Hippocampal formation (tissue), 2 donors: Measurements from ENCODE around the gene CCDC33.

Experiments
- DNase-seq, 2 donors: peaks; one replicate each; lab custom pipeline; 2025; lab: John Stamatoyannopoulos, UW

CCDC33 gene

DNA sequence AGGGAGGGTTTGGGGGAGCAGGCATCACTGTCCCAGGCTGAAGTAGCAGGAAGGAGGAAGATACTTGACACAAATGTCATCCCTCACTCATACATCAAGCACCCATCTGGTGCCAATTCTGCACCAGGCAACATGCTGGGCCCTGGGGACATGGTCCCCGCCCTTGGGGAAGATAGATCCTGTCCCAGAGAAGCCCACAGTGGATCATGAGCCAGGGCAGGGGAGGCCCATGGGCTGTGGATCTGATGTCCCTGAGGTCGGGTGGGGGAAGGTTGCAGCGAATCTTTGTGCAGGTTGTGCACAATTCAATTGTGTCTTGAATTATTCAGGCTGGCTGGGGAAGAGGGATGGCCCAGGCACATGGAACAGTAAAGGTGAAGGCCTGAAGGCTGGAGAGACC is 6.4 kb upstream of the CCDC33 start:
- no peak for DNase-seq

DNA sequence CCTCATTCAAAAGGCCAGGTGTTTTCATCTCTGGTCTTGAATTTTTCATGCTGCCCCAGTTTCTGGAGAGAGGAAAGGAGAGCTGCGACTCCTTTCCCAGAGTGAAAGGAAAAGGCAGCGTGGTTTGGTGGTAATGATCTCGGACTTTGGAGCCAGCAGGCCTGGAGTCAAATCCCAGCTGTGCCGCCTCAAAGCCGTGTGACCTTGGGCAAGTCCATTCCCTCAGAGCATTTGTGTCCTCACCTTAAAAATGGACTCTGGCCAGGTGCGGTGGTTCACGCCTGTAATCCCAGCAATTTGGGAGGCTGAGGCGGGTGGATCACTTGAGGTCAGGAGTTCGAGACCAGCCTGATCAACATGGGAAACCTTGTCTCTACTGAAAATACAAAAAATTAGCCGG is 4.7 kb upstream of the CCDC33 start:
- DNase-seq = no peak

- no peak for DNase-seq
These were observed 2.8 kb upstream of the CCDC33 start for GRCh38 chr15:74233373-74233772.

DNA sequence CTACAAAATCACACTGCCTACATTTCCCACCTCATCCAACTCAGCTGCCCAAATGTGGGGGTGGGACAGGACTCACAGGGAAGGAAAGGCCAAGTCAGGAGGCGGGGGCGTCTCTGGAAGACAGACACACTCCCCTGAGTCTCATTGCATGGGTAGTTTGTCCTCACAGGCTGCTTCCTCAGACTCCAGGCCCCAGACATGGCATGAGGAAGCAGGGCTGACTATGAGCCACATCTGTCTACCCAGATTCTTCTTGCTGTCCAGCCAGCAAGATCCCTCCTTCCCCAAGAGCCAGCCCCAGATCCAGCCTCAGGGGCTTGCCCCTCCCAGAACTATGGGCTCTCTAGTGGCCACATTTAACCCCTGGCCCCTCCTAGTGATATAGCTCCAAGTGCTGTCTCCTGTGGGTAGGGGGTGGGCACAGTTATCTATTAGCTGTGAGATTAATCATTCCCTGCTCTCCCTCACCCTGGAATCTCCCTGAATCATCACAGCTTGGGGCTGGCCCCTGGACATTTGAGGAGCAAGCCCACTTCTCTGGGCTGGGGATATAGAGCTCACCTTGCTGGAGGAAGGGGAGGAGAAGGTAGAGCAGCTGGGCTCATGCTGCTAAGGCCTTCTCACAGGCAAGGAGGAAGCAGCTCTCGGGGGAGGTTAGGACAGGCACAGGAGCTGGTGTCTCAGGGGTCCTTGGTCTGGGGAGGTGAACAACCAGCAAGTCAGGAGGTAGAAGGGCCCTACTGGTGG is 2.1 kb upstream of the CCDC33 start:
- DNase-seq = no peak

DNA sequence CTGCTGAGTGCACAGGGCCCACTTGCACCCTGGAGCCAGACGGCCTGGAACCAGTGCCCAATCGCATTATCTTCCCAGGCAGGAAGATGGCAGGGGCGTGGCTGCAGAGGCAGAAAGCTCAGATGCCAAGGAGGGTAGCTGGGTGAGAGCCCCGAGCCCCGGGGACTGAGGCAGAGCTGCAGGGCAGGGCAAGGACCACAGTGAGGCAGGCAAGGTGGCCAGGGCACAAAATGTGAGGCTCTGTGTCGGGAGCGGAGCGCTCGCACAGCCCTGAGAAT is 1.6 kb upstream of the CCDC33 start:
- DNase-seq = no peak

- DNase-seq = no peak
These were observed 3.1 kb downstream of the CCDC33 start for GRCh38 chr15:74239051-74239705.

DNA sequence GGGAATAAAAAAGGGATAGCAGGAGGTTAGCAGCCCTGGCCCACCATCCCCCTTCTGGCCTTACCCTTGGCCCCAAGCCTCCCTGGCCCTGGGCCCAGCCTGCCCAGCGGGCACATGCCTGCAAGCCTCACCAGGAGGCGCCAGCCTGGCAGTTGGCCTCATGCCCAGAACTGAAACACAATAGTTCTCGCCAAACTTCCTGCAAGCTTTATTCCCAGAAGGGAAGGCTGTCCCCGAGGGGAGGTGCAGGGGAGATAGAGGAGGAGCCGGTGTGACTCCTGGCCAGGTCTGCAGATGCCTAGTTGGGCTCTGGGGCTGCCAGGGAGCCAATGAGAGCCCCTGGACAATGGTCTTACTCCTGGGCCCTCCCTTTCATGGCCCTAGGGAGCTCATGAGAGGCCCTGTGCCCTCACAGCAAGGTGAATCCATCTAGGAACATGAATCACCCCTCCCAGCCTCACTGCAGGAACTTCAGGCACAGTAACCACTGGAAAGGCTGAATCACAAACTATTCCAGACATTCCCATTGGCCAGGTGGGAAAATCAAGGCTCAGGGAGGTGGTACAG is 4.0 kb downstream of the CCDC33 start:
- DNase-seq = peak; percentile 56 to 77

DNA sequence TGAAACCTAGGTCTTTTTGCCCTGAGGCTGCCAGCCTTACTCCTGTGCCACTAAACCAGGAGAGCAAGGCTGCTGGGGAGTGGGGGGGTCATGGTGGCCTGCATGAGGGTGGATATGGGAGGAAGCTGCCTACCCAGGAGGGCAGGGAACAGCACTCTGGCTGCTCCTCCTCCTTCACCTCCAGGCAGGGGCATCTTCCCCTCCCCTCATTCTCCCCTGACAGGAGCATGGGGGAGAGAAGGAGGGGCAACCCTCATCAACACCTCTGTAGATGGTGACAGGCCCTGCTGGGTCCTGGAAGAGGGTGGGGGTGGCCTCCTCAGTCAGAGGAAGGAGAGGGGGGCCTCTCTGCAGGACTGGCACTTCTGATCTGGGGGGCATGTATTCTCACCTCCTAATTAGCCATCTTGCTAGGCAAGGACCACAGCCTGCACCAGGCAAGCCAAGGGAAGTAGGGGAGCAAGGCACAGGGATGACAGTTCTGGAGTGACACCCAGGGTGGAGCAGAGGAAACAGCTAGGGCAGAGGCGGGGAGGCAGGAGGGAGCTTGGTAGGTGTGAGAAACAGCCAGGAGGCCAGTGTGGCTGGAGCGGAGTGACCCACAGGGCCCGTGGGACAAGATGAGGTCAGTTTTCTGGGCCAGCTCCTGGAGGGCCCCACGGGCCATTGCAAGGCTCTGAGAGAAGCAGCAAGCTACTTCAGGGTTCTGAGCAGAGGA is 4.9 kb downstream of the CCDC33 start:
- DNase-seq = no peak

DNA sequence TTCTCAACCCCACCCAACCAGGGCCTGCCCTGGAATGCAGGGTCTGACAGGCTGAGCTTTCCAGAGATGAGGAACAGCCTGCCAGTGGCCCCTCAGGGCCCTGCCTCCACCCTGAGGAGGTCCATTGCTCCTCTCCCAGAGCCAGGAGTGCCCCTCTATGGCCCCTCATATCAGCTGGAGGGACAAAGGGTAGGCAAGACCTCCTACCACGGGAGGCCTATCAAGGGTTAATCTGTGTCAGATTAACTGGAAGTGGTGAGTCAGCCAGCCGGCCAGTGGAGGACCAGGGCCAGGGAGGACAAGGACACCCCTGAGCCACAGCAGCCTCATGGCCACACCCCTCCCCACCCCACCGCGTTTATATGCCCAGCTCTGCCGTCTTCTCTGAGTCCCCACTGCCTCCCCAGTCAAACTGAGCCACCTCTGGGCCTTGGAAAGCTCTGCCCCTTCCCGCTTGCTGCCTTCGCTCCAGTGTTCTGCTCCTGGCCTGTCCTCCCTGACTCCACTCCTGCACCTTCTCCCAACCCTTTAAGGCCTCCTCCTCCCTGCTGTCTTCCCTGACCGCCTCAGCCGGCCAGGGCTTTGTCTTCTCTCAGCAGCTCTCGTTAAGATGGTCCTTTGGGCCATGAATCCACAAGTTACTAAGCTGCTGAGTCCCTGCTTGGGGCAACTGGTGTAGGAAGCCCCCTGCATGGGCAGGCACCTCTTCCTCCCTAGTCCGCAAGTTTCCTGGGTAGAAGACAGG is 6.5 kb downstream of the CCDC33 start:
- DNase-seq = no peak

- no peak for DNase-seq
These were observed 7.3 kb downstream of the CCDC33 start for GRCh38 chr15:74243431-74243830.

- DNase-seq = no peak
These were observed 8.8 kb downstream of the CCDC33 start for GRCh38 chr15:74244822-74245341.

DNA sequence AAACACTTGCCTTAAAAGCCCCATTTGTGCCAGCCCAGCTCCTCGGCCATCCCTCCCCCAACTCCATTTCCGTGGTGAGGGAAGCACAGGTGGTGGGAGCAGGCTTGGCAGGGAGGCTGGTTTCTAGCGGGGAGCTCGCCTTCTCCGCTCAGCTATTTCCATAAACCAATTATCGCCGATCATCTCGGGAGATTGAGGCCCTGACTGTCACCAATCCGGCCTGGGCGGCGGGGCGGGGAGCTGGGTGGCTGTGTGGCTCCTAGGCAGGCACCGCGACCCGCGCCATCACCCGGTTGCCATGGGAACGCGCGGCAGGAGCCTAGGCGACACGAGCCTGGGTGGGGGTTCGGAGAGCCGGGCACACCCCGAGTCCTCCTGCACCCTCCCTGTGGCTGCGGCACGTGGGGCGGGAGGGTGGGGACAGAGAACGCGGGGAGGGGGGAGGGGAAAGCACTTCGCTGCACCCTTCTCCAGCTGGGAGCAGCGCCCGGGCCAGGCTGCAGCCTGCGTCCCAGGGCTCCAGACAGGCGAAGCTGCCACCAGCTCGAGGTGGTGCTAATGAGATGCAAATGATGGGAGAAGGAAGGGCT is 9.3 kb downstream of the CCDC33 start:
- DNase-seq = peak; percentile 17 to 45

GRCh38 chr15:74250266-74250665 is 14.1 kb downstream of the CCDC33 start:
- no peak for DNase-seq

- peak; percentile 65 to 81 for DNase-seq
These were observed 15.1 kb downstream of the CCDC33 start for GRCh38 chr15:74251131-74251811.

GRCh38 chr15:74252291-74252690 is 16.2 kb downstream of the CCDC33 start:
- no peak for DNase-seq

DNA sequence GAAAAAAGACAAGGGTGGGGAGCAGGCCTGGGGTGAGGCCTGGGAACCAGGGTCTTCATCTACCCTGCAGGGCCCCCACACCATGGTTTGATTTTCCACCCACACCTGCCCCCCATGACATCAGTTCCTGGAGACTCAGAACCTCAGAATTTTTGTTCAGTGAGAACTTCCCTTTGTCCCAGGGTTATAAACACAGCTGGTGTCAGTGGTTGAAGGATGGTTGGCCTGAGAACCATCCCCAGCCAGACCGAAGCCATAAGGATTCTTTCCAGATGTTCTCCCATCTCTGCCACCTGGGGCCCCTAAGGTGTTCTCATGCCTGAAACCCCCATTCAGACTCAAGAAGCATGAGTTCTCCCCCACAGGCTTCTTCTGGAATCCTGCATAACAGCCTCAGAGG is 16.6 kb downstream of the CCDC33 start:
- DNase-seq = no peak

- DNase-seq = no peak
These were observed 17.2 kb downstream of the CCDC33 start for GRCh38 chr15:74253211-74253921.

DNA sequence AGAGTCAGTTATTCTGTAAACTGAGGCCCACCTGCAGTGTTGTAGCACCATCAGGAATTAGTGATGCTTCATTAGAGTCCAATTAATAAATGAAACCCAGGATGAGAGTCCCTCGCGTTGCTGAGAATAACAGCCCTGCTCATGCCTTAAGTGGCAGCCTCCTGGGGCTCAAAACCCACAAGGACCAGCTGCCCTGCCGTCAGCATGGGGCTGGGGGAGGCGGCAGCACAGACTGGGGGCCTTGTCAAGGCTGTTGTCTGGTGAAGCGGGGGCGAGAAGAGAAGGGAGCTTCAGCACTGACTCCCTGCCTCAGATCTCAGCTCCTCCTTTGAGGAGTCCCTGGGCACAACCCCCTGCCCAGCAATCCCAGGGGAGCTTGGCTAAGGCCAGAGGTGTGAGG is 21.0 kb downstream of the CCDC33 start:
- no peak for DNase-seq

DNA sequence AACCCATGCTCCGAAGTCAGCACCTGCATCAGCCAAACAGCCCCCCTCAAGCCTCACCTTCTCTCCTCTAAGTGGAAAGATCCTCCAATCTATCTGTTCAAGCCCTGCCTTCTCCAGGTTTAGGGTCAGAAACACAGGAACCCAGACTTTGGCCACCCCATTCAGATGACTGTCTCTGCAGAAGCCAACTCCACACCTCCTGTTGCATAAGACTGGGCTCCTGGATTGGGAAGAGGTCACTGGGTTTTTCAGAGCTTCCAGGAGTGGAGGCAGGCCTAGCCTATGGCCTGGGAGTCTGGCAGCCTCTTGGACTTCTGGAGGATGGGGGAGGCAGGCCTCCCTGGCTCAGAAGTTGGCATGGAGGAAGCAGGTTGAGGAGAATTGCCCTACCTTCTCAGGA is 21.5 kb downstream of the CCDC33 start:
- DNase-seq = no peak
